ENCODE measurements around the gene R3HDM1.
"Not testable (repeated sequence)": the region's sequence is repeated elsewhere in the genome, so short reads cannot be mapped to it uniquely, and the experiment has no call there.

Gene R3HDM1

GRCh38 chr2:135531231-135532197 lies at the start of gene R3HDM1:
R3HDM1 (plus strand) TSS chr2:135531484; CDS start chr2:135604846, 73,362 bp downstream.
- Histone ChIP-seq H3K4me3 (ENCODE audit: low read length) (peak within 1 kb of the TSS; percentile 93), H3K4me1 (ENCODE audit: control insufficient read depth, insufficient read depth, low read length) (no peaks in the 10 kb centered on the region), H3K27ac (ENCODE audit: low read length) (no peak within 1 kb of the TSS), H3K9me3 (ENCODE audit: control insufficient read depth, insufficient read depth, low read length) (no peaks in the 10 kb centered on the region), H3K27me3 (ENCODE audit: control insufficient read depth, insufficient read depth, low read length) (no peaks in the 10 kb centered on the region), H3K36me3 (ENCODE audit: control insufficient read depth, insufficient read depth, low read length) (no peaks in the 10 kb centered on the region)
- peak; percentile 99 for DNase-seq (ENCODE audit: low read depth, low spot score)
- WGBS (ENCODE audit: insufficient coverage, insufficient read length) = no CpG with 5 or more reads among the region's 75 CpGs

DNA sequence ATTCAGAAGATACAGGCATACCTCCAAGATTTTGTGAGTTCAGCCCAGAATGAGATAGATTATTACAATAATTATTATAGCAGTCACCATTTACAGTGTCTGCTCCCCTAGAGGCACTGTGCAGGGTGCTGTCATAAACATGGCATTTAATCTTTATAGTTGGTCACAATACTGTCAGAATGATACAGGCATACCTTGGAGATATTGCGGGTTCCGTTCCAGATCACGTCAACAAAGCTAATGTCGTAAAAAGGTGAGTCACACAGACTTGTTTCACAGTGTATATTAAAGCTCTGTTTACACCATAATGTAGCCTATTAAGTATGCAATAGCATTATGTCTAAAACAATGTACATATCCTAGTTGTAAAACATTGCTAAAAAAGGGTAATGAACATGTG lies 45.8 kb upstream of the R3HDM1 start:
- no CpG with 5 or more reads among the region's 4 CpGs for WGBS (ENCODE audit: insufficient coverage, insufficient read length)
- Histone ChIP-seq H3K9me3 (ENCODE audit: control insufficient read depth, insufficient read depth, low read length) (no peaks in the 10 kb centered on the region), H3K4me3 (ENCODE audit: low read length) (no peak overlapping the region), H3K27ac (ENCODE audit: low read length) (no peak overlapping the region), H3K36me3 (ENCODE audit: control insufficient read depth, insufficient read depth, low read length) (no peaks in the 10 kb centered on the region), H3K27me3 (ENCODE audit: control insufficient read depth, insufficient read depth, low read length) (no peaks in the 10 kb centered on the region), H3K4me1 (ENCODE audit: control insufficient read depth, insufficient read depth, low read length) (no peaks in the 10 kb centered on the region)
- no peak for DNase-seq (ENCODE audit: low read depth, low spot score)

GRCh38 chr2:135490376-135490775 lies 40.9 kb upstream of the R3HDM1 start:
- no peaks in the 10 kb centered on the region for H3K9me3 ChIP-seq (ENCODE audit: control insufficient read depth, insufficient read depth, low read length)
- H3K27me3 ChIP-seq (ENCODE audit: control insufficient read depth, insufficient read depth, low read length) = no peaks in the 10 kb centered on the region
- no peak overlapping the region for H3K4me3 ChIP-seq (ENCODE audit: low read length)
- no peaks in the 10 kb centered on the region for H3K4me1 ChIP-seq (ENCODE audit: control insufficient read depth, insufficient read depth, low read length)
- no peak overlapping the region for H3K27ac ChIP-seq (ENCODE audit: low read length)
- WGBS (ENCODE audit: insufficient coverage, insufficient read length) = no CpG with 5 or more reads among the region's 1 CpG
- no peaks in the 10 kb centered on the region for H3K36me3 ChIP-seq (ENCODE audit: control insufficient read depth, insufficient read depth, low read length)
- DNase-seq (ENCODE audit: low read depth, low spot score) = no peak

DNA sequence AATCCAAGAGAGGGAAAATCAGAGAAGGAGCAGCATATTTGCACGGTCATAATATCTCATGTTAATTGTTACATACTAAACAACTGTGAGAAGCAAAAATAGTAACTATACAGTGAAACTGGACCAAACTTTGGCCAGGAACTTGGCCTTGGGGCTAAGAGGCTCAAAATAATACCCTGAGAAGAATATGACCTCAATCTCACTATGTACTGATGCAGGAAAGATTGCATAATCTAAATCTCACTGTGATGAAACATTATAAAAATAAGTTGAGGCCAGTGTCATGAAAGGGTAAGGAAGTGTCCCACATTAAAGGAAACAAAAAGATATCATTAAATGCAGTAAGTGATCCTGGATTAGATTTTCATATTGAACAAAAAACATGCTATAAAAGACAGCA lies 36.8 kb upstream of the R3HDM1 start:
- Histone ChIP-seq H3K27ac (ENCODE audit: low read length) (no peak overlapping the region), H3K4me3 (ENCODE audit: low read length) (no peak overlapping the region), H3K36me3 (ENCODE audit: control insufficient read depth, insufficient read depth, low read length) (no peaks in the 10 kb centered on the region), H3K4me1 (ENCODE audit: control insufficient read depth, insufficient read depth, low read length) (no peaks in the 10 kb centered on the region), H3K27me3 (ENCODE audit: control insufficient read depth, insufficient read depth, low read length) (no peaks in the 10 kb centered on the region), H3K9me3 (ENCODE audit: control insufficient read depth, insufficient read depth, low read length) (no peaks in the 10 kb centered on the region)
- no peak for DNase-seq (ENCODE audit: low read depth, low spot score)
- no CpG with 5 or more reads among the region's 1 CpG for WGBS (ENCODE audit: insufficient coverage, insufficient read length)

DNA sequence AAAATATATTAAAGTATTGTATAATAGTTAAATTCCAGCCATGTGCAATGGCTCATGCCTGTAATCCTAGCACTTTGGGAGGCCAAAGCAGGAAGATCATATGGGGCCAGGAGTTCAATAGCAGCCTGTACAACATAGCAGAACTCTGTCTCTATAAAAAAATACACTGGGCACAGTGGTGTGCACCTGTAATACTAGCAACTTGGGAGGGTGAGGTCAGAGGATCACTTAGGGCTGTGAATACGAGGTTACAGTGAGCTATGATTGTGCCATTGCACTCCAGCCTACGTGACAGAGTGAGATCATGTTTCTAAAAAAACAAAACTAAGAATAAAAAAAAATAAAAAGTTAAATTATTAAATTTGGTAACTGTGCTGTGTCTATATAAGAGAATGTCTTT lies 36.4 kb upstream of the R3HDM1 start:
- H3K9me3 ChIP-seq (ENCODE audit: control insufficient read depth, insufficient read depth, low read length) = no peaks in the 10 kb centered on the region
- H3K27me3 ChIP-seq (ENCODE audit: control insufficient read depth, insufficient read depth, low read length) = no peaks in the 10 kb centered on the region
- no peak overlapping the region for H3K27ac ChIP-seq (ENCODE audit: low read length)
- H3K4me3 ChIP-seq (ENCODE audit: low read length) = no peak overlapping the region
- H3K4me1 ChIP-seq (ENCODE audit: control insufficient read depth, insufficient read depth, low read length) = no peaks in the 10 kb centered on the region
- WGBS (ENCODE audit: insufficient coverage, insufficient read length) = no CpG with 5 or more reads among the region's 2 CpGs
- no peak for DNase-seq (ENCODE audit: low read depth, low spot score)
- H3K36me3 ChIP-seq (ENCODE audit: control insufficient read depth, insufficient read depth, low read length) = no peaks in the 10 kb centered on the region

DNA sequence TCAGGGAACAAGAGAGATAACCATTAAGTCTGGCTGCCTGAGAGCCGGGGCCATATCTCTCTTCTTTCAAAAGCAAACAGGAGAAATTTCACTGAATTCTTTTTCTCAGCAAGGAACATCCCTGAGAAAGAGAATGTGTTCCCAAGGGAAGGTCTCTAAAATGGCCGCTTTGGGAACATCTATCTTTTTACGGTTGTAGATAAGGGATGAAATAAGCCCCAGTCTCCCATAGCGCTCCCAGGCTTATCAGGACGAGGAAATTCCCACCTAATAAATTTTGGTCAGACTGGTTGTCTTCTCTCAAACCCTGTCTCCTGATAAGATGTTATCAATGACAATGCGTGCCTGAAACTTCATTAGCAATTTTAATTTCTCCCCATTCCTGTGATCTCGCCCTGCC lies 32.7 kb upstream of the R3HDM1 start:
- no CpG with 5 or more reads among the region's 7 CpGs for WGBS (ENCODE audit: insufficient coverage, insufficient read length)
- H3K36me3 ChIP-seq (ENCODE audit: control insufficient read depth, insufficient read depth, low read length); H3K27me3 ChIP-seq (ENCODE audit: control insufficient read depth, insufficient read depth, low read length); H3K9me3 ChIP-seq (ENCODE audit: control insufficient read depth, insufficient read depth, low read length); H3K4me1 ChIP-seq (ENCODE audit: control insufficient read depth, insufficient read depth, low read length); H3K4me3 ChIP-seq (ENCODE audit: low read length); DNase-seq (ENCODE audit: low read depth, low spot score); H3K27ac ChIP-seq (ENCODE audit: low read length): not testable (repeated sequence)

DNA sequence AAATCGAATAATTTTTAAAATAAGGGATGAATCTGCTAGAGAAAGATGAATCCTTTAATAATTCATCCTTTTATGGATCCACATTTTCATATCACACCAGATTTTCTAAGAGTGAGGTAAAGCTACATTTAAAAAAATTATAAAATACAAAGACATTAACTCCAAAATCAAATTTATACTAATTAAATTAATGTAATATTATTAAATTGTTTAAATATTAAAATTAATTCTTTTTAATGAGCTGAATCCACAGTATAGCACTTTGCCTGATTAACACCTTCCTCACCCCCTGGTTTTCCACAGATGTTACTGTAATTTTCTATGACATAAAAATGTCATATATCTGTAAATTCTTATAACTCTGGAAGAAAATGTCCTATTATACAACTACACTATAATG lies 26.5 kb upstream of the R3HDM1 start:
- WGBS (ENCODE audit: insufficient coverage, insufficient read length) = 100% methylated on average over 1 of the region's 1 CpG
- H3K27me3 ChIP-seq (ENCODE audit: control insufficient read depth, insufficient read depth, low read length) = no peaks in the 10 kb centered on the region

GRCh38 chr2:135510577-135510976 lies 20.7 kb upstream of the R3HDM1 start:
- Histone ChIP-seq H3K27me3 (ENCODE audit: control insufficient read depth, insufficient read depth, low read length) (no peaks in the 10 kb centered on the region), H3K9me3 (ENCODE audit: control insufficient read depth, insufficient read depth, low read length) (no peaks in the 10 kb centered on the region), H3K4me3 (ENCODE audit: low read length) (no peak overlapping the region), H3K36me3 (ENCODE audit: control insufficient read depth, insufficient read depth, low read length) (no peaks in the 10 kb centered on the region), H3K4me1 (ENCODE audit: control insufficient read depth, insufficient read depth, low read length) (no peaks in the 10 kb centered on the region), H3K27ac (ENCODE audit: low read length) (no peak overlapping the region)
- no CpG with 5 or more reads among the region's 5 CpGs for WGBS (ENCODE audit: insufficient coverage, insufficient read length)
- DNase-seq (ENCODE audit: low read depth, low spot score) = no peak

More for the DNA sequence above, 26.5 kb upstream of the R3HDM1 start:
- DNase-seq (ENCODE audit: low read depth, low spot score) = no peak
- Histone ChIP-seq H3K4me1 (ENCODE audit: control insufficient read depth, insufficient read depth, low read length) (no peaks in the 10 kb centered on the region), H3K36me3 (ENCODE audit: control insufficient read depth, insufficient read depth, low read length) (no peaks in the 10 kb centered on the region), H3K27ac (ENCODE audit: low read length) (no peak overlapping the region), H3K9me3 (ENCODE audit: control insufficient read depth, insufficient read depth, low read length) (no peaks in the 10 kb centered on the region), H3K4me3 (ENCODE audit: low read length) (no peak overlapping the region)

DNA sequence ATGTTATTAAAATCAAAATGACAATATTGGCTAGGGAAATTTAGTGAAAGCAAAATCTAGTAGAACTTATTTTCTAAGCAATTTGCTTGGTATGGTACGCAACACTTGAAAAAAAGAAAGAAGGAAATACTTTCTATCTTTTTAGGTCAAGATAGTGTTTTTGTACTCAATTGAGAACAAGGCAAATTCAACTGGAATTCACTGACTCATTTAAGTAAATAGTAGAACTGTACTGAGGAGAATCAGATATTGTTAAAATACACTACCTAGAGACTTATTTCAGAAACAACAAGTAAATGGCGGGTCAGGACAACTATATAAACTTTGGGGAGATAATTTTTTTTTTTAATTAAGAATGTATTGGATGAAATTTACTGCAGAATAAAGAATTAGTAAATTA lies 19.2 kb upstream of the R3HDM1 start:
- WGBS (ENCODE audit: insufficient coverage, insufficient read length) = no CpG with 5 or more reads among the region's 2 CpGs
- no peaks in the 10 kb centered on the region for H3K36me3 ChIP-seq (ENCODE audit: control insufficient read depth, insufficient read depth, low read length)
- H3K9me3 ChIP-seq (ENCODE audit: control insufficient read depth, insufficient read depth, low read length) = no peaks in the 10 kb centered on the region

GRCh38 chr2:135525786-135526185 lies 5.5 kb upstream of the R3HDM1 start:
- H3K27me3 ChIP-seq (ENCODE audit: control insufficient read depth, insufficient read depth, low read length) = no peaks in the 10 kb centered on the region
- no peak overlapping the region for H3K4me3 ChIP-seq (ENCODE audit: low read length)
- no CpG with 5 or more reads among the region's 1 CpG for WGBS (ENCODE audit: insufficient coverage, insufficient read length)
- no peak for DNase-seq (ENCODE audit: low read depth, low spot score)
- H3K27ac ChIP-seq (ENCODE audit: low read length) = no peak overlapping the region
- no peaks in the 10 kb centered on the region for H3K36me3 ChIP-seq (ENCODE audit: control insufficient read depth, insufficient read depth, low read length)
- no peaks in the 10 kb centered on the region for H3K9me3 ChIP-seq (ENCODE audit: control insufficient read depth, insufficient read depth, low read length)
- no peaks in the 10 kb centered on the region for H3K4me1 ChIP-seq (ENCODE audit: control insufficient read depth, insufficient read depth, low read length)

More for the DNA sequence above, 19.2 kb upstream of the R3HDM1 start:
- Histone ChIP-seq H3K4me1 (ENCODE audit: control insufficient read depth, insufficient read depth, low read length) (no peaks in the 10 kb centered on the region), H3K4me3 (ENCODE audit: low read length) (no peak overlapping the region), H3K27ac (ENCODE audit: low read length) (no peak overlapping the region), H3K27me3 (ENCODE audit: control insufficient read depth, insufficient read depth, low read length) (no peaks in the 10 kb centered on the region)
- DNase-seq (ENCODE audit: low read depth, low spot score) = no peak

GRCh38 chr2:135528006-135528405 lies 3.3 kb upstream of the R3HDM1 start:
- Histone ChIP-seq H3K27ac (ENCODE audit: low read length) (no peak overlapping the region), H3K4me1 (ENCODE audit: control insufficient read depth, insufficient read depth, low read length) (no peaks in the 10 kb centered on the region), H3K9me3 (ENCODE audit: control insufficient read depth, insufficient read depth, low read length) (no peaks in the 10 kb centered on the region), H3K27me3 (ENCODE audit: control insufficient read depth, insufficient read depth, low read length) (no peaks in the 10 kb centered on the region), H3K36me3 (ENCODE audit: control insufficient read depth, insufficient read depth, low read length) (no peaks in the 10 kb centered on the region), H3K4me3 (ENCODE audit: low read length) (no peak overlapping the region)
- DNase-seq (ENCODE audit: low read depth, low spot score) = no peak
- WGBS (ENCODE audit: insufficient coverage, insufficient read length) = no CpG with 5 or more reads among the region's 3 CpGs

Measured in iPS DF 6.9 (cell line).